DOHH2 (cell line): ENCODE measurements around the gene CELF1.

ENCODE experiments used
- EZH2phosphoT487 ChIP-seq: fragments of 200-600 bp; sonication (generic); IDR thresholded peaks from 2 replicates; pipeline ENCODE4 v1.6.1; 2017; ENCODE audit warnings: borderline replicate concordance, mild to moderate bottlenecking, antibody characterized with exemption, low read length, moderate library complexity, mixed read lengths
- TF ChIP-seq, protein P1 (sequence below): fragments of 200-600 bp; sonication (generic); IDR thresholded peaks from one replicate; pipeline ENCODE4 v1.5.1; 2014; ENCODE audit warnings: antibody characterized with exemption, mild to moderate bottlenecking, low read depth, low read length; ENCODE audit not compliant: poor library complexity, severe bottlenecking

DNA sequence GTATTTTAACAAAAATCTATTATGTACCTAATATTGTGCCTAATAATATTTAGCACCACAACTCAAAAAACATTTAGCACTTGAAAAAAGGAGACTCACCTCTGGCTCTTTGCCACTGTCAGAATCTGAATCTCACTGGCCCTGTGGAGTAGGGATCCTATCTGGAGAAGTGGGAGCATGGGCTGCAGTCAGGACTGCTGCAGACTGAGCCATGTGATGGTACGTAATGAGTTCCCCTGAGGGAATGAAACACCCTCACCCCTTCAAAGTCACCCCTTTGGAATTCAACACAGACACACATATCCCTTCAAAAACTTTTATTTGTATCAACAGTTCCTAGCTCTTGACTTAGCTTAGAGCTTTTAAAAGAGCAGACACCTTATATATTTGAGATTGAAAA lies 19.0 kb upstream of the CELF1 start:
- no peak for TF ChIP-seq EZH2phosphoT487
- TF ChIP-seq, protein P1, sequence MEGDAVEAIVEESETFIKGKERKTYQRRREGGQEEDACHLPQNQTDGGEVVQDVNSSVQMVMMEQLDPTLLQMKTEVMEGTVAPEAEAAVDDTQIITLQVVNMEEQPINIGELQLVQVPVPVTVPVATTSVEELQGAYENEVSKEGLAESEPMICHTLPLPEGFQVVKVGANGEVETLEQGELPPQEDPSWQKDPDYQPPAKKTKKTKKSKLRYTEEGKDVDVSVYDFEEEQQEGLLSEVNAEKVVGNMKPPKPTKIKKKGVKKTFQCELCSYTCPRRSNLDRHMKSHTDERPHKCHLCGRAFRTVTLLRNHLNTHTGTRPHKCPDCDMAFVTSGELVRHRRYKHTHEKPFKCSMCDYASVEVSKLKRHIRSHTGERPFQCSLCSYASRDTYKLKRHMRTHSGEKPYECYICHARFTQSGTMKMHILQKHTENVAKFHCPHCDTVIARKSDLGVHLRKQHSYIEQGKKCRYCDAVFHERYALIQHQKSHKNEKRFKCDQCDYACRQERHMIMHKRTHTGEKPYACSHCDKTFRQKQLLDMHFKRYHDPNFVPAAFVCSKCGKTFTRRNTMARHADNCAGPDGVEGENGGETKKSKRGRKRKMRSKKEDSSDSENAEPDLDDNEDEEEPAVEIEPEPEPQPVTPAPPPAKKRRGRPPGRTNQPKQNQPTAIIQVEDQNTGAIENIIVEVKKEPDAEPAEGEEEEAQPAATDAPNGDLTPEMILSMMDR: no peak
